ENCODE data around the gene PAX5.

GRCh38 chr9:36813154-36813553, 220.9 kb downstream of the PAX5 start:
- no peak for TF ChIP-seq CTCF (IDR thresholded peaks at IDR 0.05)
- TF ChIP-seq POLR2AphosphoS5 (IDR thresholded peaks at IDR 0.05; ENCODE audit: low read depth, low read length): no peak
- no peak for TF ChIP-seq MXI1 (IDR thresholded peaks at IDR 0.05; ENCODE audit: low read depth, low read length)
- TF ChIP-seq NRF1 (IDR thresholded peaks at IDR 0.05; ENCODE audit: low read depth, low read length): no peak
- no peak for TF ChIP-seq CHD2 (IDR thresholded peaks at IDR 0.05; ENCODE audit: low read length, partially characterized antibody)
